SK-N-SH treated with all-trans-retinoic acid at 6 μM for 48 hours (cell line): ENCODE results near the gene FYN.

ENCODE experiments used
- CREB5 ChIP-seq: fragments of 250-450 bp; sonication (Bioruptor Pico); IDR thresholded peaks from 2 replicates; pipeline ENCODE4 v1.5.1; 2020; ENCODE audit warnings: low read depth, mild to moderate bottlenecking, moderate library complexity
- PPARA ChIP-seq: fragments of 250-450 bp; sonication (Bioruptor Pico); IDR thresholded peaks from 2 replicates; pipeline ENCODE4 v1.5.0; 2020; ENCODE audit warnings: mild to moderate bottlenecking, borderline replicate concordance
- SNAI2 ChIP-seq: fragments of 250-450 bp; sonication (Bioruptor Pico); IDR thresholded peaks from 2 replicates; pipeline ENCODE4 v1.5.0; 2020; ENCODE audit warnings: mild to moderate bottlenecking, moderate library complexity
- ZC3H10 ChIP-seq: fragments of 250-450 bp; sonication (Bioruptor Pico); IDR thresholded peaks from 2 replicates; pipeline ENCODE4 v1.5.1; 2021; ENCODE audit warnings: mild to moderate bottlenecking, moderate library complexity
- ZFP3 ChIP-seq: fragments of 250-450 bp; sonication (Bioruptor Pico); IDR thresholded peaks from 2 replicates; pipeline ENCODE4 v1.5.0; 2020; ENCODE audit warnings: mild to moderate bottlenecking, moderate library complexity
- ZFP30 ChIP-seq: fragments of 450-650 bp; formaldehyde crosslinking; IDR thresholded peaks from 2 replicates; pipeline ENCODE4 v1.5.0; 2022; ENCODE audit warnings: mild to moderate bottlenecking, moderate library complexity
- ZNF70 ChIP-seq: fragments of 450-650 bp; formaldehyde crosslinking; IDR thresholded peaks from 2 replicates; pipeline ENCODE4 v1.5.0; 2020; ENCODE audit warnings: mild to moderate bottlenecking, moderate library complexity

GRCh38 chr6:111861431-111861885 lies 11.8 kb downstream of the FYN start:
- no peak for TF ChIP-seq ZFP30 (CRISPR knock-in tag)
- TF ChIP-seq CREB5, result no peak
- no peak for TF ChIP-seq PPARA (CRISPR knock-in tag)
- no peak for TF ChIP-seq ZFP3 (CRISPR knock-in tag)
- no peak for TF ChIP-seq ZNF70 (CRISPR knock-in tag)
- TF ChIP-seq ZC3H10 (CRISPR knock-in tag), result no peak
- no peak for TF ChIP-seq SNAI2 (CRISPR knock-in tag)
